GM19467 (cell line): ENCODE data around the gene BRINP2.

ENCODE experiments used
- ATAC-seq: cut with Tn5 transposase; IDR thresholded peaks from one replicate; pipeline ENCODE4 v1.9.1; 2021; ENCODE audit warnings: mild to moderate bottlenecking, moderate library complexity; ENCODE audit not compliant: unreplicated experiment

BRINP2 gene

DNA sequence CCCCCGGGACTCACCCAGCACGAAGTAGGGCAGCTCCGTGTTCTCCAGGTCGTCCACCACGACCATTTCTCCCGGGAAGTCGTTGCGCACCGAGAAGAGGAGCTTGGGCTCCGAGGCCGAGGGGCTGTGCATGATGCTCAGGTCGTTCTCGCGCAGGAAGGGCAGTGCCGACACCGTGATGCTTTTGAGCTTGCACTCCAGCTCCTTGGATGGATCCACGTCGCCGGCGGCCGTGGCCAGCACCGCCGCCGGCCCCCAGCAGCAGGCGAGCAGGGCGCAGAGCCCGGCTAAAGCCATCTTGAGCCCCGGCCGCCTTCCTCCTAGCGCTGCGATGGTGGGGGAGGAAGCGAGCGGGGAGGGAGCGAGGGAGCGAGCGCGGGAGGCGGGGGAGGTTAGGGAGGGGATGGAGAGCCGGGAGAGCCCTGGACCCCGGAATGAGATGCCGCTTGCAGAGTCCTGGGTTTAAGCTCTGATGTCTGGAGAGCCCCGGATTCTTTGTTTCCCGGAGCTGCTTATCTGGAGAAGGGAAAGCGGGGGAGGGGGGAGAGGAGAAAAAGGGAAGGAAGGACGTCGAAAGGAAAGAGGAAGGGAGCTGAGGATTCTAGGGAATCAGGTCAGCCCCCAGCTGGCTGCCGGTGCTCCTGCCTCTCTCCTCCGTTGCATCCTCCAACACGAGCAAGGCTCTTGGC is 6.2 kb upstream of the BRINP2 start, which contains the start of gene ASTN1:
ASTN1 (minus strand) TSS at position 333 of the 689 bp plus-strand sequence; CDS start at position 297, 36 bp downstream.
- no peak for ATAC-seq

GRCh38 chr1:177165069-177165439 is 5.7 kb upstream of the BRINP2 start:
- no peak for ATAC-seq

DNA sequence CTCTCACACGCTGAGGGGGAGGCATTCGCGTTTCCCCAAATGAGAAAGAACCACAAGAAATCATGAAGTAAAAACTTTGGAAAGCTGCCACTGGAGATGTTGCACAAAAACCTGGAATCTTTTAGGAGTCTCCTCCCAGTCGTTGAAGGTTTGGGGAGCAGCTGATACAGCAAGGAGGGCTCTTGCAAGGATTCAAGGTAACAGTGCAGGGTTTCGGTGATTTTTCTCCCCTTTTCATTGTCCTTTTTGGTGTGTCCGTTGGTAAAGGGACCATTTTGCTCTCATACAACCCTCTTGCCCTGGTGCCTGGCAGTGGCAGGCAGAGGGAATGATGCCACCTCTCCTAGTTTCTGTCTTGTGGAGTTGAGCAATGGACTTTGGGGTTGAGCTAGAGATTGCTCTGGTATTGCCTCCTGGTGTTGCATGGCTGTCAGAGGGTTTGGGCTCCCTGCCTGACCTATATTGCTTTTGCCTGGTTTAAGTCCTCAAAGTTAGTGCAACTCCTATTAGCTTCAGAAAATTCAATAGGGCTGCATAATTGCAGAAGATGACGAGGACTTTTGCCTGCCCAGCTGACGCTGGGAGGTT is 872 bp downstream of the BRINP2 start:
- no peak for ATAC-seq

DNA sequence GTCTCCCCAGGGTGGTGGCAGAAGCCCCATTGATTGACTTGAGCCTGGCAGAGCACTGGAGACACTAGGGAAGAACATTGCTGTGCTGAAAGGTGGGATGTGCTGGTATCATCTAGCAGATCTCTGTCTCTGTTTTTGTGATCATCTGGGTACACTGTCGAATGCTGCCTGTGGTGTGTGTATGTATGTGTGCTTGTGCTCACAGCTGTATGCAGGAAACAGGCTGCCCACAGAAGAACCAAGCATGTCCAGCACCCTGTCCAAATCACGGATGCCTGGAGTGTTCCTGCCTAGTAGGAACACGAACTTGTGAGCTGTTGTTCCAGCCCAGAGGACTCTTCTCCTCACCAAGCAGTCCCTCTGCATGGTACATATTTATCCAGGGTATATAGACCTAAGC is 1.5 kb downstream of the BRINP2 start:
- no peak for ATAC-seq

DNA sequence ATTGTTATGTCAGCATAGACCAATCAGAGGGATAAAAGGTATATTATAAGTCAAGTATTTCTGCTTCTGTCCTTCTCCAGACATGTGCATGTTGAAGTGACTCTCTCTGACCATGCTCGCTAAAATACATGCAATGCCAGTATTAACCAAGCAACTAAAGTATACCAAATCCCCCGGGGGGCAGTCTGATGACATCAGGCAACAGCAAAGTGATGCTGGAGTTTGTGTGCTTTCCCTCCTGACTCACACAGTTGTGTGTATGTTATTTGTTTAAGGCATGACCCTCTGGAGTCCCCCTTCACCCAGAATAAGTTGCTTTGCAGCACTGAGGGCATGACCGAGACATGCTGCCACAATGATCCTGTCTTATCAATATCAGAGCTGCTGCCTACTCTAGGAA is 2.1 kb downstream of the BRINP2 start:
- ATAC-seq: no peak

- no peak for ATAC-seq
Observed at GRCh38 chr1:177173976-177174375, 3.2 kb downstream of the BRINP2 start.

DNA sequence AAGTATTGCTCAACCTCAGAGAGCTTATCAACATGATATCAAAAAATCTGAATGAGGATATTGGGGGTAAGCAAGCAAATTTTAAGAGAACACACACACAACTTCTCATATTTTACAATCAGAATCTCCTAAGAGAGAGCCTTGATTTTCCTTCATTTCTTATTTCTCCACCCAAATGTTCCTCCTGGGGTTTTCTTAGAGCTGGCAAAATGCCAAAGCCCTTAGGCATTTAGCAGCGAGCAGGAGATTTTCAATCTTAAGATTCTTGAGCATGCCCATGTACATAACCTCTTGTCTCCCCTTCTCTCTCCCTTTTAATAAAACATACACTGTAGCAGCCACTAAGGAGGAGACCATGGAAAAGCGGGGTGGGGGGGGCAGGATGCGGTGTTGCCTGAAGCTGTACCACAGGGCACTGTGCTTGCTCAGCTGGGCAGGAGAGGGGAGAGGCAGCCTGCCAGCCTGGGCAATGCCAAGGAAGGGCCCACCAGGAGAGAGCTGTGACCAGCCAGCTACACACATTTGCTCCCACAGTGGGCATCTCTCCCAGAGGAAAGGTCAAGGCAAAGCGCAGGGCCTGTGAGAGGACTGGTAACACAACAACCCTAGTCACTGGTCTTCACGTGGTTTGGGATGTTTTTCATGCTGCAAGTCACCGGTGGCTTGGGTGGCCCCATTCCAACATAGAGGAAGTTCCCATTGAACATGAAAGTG is 4.3 kb downstream of the BRINP2 start:
- no peak for ATAC-seq

DNA sequence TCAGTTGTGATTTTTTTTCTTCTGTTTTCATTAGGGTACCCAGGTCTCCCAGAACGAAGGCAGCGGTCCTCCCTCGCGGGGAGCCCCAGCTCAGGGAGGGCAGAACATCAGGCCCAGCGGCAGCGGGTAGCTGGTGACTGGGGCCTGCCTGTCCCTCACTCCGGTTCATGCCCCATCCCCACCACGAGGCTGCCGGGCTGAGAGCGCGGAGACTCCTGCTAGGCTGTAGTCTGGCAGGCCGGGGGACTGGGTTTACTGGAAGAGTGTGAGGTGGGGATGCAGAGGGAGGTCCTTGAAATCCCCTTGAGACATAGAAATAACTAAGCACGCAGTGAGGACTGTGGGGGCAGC is 10.5 kb downstream of the BRINP2 start:
- ATAC-seq: no peak

GRCh38 chr1:177181631-177182291 is 11.0 kb downstream of the BRINP2 start:
- ATAC-seq: peak; percentile 91

DNA sequence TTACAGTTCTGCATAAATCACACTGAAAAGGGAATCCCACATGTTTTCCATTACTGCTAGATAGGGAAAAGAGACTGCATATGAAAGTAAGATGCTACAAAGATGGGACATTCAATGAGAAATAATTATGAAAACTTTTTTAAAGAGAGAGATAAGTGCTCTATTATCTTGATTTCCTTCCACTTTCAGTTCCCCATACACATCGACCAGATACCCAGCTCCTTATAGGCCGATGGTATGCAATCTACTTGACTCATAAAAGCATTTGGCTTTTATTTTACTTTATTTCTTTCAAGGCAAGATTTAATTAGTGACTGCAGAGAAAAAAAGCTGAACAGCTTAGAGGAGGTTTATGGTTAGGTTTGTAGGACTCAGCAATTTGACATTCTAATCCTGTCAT is 13.1 kb downstream of the BRINP2 start:
- no peak for ATAC-seq

- ATAC-seq: no peak
Observed at GRCh38 chr1:177185209-177185608, 14.5 kb downstream of the BRINP2 start.

GRCh38 chr1:177186639-177187038 is 15.9 kb downstream of the BRINP2 start:
- ATAC-seq: no peak

- ATAC-seq: no peak
Observed at GRCh38 chr1:177190308-177190970, 19.7 kb downstream of the BRINP2 start.

GRCh38 chr1:177198243-177198642 is 27.5 kb downstream of the BRINP2 start:
- ATAC-seq: no peak

GRCh38 chr1:177200290-177200689 is 29.5 kb downstream of the BRINP2 start:
- no peak for ATAC-seq

GRCh38 chr1:177206831-177207355 is 36.1 kb downstream of the BRINP2 start:
- no peak for ATAC-seq

GRCh38 chr1:177208920-177209319 is 38.2 kb downstream of the BRINP2 start:
- no peak for ATAC-seq

GRCh38 chr1:177209357-177209756 is 38.6 kb downstream of the BRINP2 start:
- no peak for ATAC-seq

DNA sequence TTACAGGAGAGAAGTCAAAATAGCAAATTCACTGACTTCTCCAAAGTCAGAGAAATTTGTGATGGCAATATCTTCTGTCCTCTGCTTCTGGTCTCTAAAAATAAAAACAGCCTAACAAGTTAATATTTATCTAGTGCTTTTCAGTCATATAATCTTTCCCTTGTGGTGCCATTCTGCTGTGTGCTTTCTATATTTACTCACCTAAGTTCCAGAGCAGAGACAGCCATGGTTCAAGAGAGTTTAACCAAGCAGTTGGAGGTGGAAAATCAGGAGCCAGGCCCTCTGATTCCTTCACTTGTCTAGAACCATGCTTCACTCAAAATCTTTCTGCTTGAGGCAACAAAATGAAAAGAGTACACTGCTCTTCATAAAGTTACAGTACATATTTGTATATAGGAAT is 39.3 kb downstream of the BRINP2 start:
- no peak for ATAC-seq

GRCh38 chr1:177211231-177211630 is 40.5 kb downstream of the BRINP2 start:
- no peak for ATAC-seq
